HCT116 (cell line): ENCODE results near the gene SP110.

Experiments
- CTCF ChIP-seq, 3 experiments: fragments of 200-600 bp in 1 of 3; sonication (generic) in 1 of 3; IDR thresholded peaks in 2 of 3; conservative IDR thresholded peaks in 1 of 3; 2 replicates each; pipeline ENCODE4 v1.5.1; 2012 to 2017; ENCODE audit warnings: low read depth in 2 of 3, low read length in 2 of 3, antibody characterized with exemption in 1 of 3, borderline replicate concordance in 1 of 3, control low read depth in 1 of 3, mild to moderate bottlenecking in 1 of 3, mixed read lengths in 1 of 3, mixed run types in 1 of 3, moderate library complexity in 1 of 3; ENCODE audit not compliant: insufficient read depth in 1 of 3
- JUND ChIP-seq: IDR thresholded peaks from 2 replicates; pipeline ENCODE4 v1.6.1; 2012
- RAD21 ChIP-seq: IDR thresholded peaks from 2 replicates; pipeline ENCODE4 v1.6.1; 2012; ENCODE audit warnings: low read depth, mild to moderate bottlenecking
- REST ChIP-seq: IDR thresholded peaks from 2 replicates; pipeline ENCODE4 v1.6.1; 2012; ENCODE audit warnings: low read depth
- SRF ChIP-seq: IDR thresholded peaks from 2 replicates; pipeline ENCODE4 v1.6.1; 2012; ENCODE audit warnings: low read depth

GRCh38 chr2:230144355-230144754, 75.4 kb downstream of the SP110 start:
- TF ChIP-seq CTCF (IDR thresholded peaks at IDR 0.05 in 2 of 3, conservative IDR thresholded peaks at IDR 0.05 in 1 of 3; ENCODE audit: borderline replicate concordance in 1 of 3, insufficient read depth in 1 of 3, low read depth in 2 of 3, low read length in 2 of 3) (no peak), REST (no peak), RAD21 (no peak), JUND (no peak), SRF (no peak)
